Stimulated activated CD8-positive, alpha-beta memory T cell treated with anti-CD3 and anti-CD28 coated beads, Interleukin-4, amount 100 ng/mL, for 24 hours (primary cell): ENCODE results near the gene LMTK2.

Experiments used
- DNase-seq: peaks from one replicate; pipeline ENCODE4 v3.0.0-alpha.2; 2020; ENCODE audit warnings: low read depth

Gene LMTK2

DNA sequence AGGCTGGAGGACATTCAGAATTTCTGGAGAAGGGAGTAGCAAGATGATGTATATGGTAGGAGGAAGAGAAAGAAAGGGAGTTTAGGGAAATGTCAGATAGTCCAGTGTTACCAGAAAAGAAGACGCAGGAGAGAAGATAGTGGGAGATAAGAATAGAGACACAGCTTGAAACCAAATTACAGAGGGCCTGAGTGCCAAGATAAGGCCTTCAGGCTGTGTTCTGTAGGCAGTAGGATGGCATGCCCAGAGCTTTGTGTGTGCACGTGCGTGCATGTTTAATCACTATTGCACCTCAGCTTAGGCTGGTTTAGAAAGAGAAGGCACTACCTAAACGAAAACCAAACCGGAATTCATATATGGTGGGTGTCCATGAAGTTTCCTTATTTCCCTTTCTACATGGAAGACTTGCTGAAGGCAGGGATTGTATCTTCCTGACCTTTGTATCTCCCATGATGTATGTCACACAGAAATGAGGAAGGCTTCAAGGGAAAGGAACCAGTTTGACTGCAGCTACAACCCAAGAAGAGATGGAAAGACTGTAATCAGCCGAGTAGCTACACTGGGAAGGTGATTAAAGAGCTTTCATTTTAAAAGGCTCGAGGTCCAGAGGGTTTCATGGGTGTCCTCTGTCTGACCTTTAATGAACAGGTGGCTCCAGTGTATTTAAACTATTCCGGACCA, 68.7 kb downstream of the LMTK2 start:
- DNase-seq = no peak

DNA sequence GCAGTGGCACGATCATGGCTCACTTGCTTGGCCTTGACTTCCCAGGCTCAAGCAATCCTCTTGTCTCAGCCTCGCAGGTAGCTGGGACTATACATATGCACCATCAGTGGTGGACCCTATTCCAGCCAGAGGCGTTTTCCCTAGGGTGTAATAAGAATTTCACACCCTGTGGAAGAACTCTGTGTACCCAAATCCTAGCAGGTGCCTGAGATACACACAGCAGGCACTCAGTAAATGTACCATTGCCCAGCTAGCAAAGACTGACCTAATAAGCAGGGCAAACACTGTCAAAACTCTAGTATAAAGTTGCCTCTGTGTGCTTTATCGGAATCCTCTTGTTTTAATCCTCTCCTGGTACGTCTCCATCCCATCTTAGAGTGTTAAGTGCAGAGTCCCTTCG, 70.9 kb downstream of the LMTK2 start:
- no peak for DNase-seq

DNA sequence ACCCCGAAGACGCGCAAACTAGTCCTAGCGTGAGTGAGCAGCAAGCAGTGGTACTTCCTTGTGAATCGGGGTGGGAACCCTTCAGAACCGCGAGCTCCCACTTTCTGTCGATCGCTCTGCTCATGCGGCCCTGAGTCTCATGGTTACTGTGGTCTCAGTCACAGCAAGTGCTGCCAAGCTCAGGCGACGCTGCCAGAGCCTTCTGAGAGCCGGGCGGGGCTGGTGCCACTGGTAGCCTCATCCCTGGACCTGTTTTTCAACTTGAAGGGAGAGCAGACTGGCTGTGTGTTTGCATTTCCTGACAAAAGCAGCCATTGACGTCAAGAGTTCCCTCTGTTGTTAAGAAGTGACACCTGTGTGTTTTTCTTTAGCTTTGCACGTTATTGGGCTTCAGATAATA, 71.7 kb downstream of the LMTK2 start:
- no peak for DNase-seq

DNA sequence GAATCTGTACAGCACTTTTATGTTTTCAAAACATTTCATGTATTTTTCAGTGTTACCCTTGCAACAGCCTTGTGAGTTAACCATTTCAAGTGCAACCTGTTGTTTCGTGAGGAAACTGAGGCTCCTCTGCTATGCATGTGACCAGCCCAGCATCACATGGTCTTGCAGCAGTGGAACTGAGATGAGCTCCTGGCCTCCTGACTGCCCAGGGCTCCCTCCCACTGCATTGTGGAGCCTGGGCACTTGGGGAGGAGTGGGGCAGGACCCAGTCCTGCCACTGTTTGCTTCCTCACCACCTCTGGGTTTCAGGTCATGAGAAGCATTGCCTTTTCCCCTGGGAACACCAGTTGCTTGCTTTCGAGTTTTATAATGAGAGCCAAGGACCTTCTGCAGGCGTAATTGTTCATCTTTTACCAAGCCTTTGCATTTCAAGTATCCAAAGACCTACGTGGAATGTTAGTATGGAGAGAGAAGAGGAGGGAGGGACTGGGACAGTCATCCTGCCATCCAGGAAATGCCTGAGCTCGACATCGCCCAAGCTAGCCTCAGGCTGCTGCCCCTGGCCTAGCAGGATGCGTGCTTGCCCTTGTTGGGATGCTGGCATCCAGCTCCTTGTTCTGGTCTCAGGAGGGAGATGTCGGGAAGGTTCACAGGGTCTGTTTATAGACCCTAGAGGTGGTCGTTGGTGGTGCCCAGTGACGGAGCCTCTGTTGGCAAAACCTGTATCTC, 72.3 kb downstream of the LMTK2 start:
- no peak for DNase-seq

DNA sequence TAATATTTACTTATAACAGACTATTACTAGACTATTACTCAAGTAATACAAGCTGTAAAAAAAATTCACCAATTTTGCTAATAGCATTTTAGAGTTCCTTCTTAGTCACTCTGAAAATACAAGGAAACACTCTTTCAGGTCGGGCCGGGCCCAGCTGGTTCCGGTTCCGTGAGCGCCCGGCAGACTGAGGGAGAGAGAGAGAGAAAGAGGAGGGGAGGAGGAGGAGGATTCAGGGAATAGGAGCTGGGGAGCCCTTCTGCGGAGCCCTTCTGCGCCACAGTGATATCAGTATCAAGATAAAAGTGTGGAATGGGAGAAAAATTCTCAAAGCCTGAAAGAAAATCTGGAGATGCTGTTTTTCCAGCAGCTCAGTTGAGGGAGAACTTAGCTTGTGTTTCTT, 74.1 kb downstream of the LMTK2 start:
- no peak for DNase-seq

DNA sequence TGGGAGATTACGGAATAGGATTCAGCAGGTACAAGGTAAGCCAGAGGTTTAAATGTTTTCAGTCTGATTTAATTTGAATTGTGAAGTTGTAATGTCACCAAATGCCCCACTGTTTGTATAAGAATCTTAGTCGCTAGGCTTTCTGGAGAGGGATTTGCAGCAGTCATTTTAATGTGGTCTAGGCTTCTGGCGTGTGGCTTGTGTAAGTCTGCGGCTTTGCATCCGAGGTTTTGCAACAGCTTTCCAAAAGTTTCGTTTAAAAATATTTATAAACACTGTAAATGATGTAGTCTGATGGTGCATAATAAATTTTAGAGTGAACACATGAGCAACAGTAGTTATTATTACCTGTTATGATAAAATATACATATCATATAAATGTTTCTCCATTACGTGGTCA, 78.4 kb downstream of the LMTK2 start:
- DNase-seq = no peak

DNA sequence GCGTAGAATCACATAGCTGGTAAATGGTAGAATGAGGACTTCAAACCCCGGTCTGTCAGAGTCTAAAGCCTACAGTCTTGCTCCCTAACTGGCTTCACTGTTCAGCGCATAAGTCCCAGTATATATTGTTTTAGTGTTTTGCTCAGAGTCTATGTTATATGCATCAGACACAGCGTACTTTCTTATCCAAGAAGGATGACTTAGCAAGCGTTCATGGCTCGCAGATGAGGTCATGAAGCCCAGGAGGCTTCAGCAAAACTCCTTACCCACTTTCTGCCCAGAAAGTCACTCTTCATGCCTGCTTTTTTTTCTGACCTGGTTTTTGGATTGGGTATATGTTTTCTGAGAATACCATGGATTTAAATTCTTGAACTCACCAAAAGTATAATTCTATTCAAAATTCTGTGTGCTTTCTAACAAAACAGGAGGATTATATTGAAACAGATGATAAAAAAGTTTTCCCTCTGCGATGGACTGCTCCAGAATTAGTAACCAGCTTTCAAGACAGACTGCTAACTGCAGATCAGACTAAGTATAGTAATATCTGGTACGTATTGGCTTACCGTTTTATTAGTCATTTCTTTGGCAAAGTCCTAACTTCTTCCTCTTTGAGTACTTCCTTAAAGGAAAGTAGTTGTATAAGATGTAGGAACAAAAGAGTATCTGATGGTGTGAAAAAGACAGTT, 79.9 kb downstream of the LMTK2 start:
- DNase-seq = no peak

DNA sequence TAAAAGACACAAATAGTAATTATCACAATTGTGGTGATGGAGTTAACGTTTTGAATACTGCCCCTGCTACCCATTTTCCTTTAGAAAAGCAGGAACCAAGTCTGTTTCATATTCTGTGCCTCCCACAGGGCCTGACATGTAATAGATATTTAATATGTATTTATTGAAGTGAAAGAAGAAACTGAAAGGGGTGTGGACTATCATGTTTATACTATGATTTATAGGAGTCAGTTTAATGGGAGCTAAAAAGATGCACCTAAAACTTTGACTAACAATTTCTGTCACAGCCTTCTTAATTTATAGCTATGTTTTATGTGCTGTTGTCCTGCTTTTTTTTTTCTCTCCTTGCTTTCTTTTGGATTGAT, 80.5 kb downstream of the LMTK2 start:
- DNase-seq = no peak

DNA sequence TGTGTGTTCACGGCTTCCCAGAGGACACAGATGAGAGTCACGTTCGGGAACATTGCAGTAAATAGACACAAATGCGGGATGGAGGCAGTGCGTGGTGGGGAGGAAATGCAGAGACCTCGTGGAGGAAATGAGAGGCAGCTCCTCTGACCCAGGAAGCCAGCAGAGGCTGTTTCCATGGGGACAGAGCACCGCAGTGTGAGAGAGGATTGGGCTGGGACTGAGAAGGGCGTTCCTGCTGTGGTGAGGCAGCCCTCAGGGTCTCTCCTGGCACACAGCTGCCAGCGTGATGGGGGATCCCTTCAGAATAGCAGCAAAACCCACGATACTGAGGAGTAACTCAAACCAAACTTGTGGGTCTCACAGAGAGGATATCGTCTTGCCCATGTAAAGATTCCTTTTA, 82.9 kb downstream of the LMTK2 start:
- no peak for DNase-seq

DNA sequence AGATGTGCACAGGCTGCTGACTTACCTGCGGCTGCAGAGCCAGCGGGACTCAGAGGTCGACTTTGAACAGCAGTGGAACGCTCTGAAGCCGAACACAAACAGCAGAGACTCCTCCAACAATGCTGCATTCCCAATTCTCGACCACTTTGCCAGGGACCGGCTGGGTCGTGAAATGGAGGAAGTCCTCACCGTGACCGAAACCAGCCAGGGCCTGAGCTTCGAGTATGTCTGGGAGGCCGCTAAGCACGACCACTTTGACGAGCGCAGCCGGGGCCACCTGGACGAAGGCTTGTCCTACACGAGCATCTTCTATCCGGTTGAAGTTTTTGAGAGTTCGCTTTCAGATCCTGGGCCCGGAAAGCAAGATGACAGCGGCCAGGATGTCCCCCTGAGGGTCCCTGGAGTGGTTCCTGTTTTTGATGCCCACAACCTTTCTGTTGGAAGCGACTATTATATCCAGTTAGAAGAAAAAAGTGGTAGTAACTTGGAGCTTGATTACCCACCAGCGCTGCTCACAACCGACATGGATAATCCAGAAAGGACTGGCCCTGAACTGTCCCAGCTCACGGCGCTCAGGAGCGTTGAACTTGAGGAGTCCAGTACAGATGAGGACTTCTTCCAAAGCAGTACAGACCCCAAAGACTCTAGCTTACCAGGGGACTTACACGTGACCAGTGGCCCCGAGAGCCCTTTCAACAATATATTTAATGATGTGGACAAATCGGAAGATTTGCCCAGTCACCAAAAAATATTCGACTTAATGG, 85.2 kb downstream of the LMTK2 start:
- DNase-seq = no peak

DNA sequence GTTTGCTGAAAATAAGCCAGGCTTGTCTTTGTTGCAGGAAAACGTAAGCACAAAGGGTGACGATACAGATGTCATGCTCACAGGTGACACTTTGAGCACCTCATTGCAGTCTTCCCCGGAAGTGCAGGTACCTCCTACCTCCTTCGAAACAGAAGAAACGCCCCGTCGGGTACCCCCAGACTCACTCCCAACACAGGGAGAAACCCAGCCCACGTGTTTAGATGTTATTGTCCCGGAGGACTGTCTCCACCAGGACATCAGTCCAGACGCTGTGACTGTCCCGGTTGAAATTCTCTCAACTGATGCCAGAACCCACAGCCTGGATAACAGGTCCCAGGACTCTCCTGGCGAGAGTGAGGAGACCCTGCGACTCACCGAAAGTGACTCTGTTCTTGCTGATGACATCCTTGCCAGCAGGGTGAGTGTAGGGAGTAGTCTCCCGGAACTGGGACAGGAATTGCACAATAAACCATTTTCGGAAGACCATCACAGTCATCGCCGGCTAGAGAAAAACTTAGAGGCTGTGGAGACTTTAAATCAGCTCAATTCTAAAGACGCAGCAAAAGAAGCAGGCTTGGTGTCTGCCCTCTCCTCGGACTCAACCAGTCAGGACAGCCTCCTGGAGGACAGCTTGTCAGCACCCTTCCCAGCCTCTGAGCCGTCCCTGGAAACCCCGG, 86.3 kb downstream of the LMTK2 start:
- no peak for DNase-seq

DNA sequence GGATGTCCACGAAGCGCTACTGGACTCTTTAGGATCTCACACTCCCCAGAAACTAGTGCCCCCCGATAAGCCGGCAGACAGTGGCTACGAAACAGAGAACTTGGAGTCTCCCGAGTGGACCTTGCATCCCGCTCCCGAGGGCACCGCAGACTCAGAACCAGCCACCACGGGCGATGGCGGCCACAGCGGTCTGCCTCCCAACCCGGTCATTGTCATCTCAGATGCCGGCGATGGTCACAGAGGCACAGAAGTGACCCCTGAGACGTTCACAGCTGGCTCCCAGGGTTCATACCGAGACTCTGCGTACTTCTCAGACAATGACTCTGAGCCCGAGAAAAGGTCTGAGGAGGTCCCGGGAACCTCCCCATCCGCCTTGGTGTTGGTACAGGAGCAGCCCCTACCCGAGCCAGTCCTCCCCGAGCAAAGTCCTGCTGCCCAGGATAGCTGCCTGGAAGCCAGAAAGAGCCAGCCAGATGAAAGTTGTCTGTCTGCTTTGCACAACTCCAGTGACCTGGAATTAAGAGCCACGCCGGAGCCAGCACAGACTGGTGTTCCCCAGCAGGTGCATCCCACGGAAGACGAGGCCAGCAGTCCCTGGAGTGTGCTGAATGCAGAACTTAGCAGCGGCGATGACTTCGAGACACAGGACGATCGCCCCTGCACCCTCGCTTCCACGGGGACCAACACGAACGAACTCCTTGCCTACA, 87.0 kb downstream of the LMTK2 start:
- DNase-seq = no peak

DNA sequence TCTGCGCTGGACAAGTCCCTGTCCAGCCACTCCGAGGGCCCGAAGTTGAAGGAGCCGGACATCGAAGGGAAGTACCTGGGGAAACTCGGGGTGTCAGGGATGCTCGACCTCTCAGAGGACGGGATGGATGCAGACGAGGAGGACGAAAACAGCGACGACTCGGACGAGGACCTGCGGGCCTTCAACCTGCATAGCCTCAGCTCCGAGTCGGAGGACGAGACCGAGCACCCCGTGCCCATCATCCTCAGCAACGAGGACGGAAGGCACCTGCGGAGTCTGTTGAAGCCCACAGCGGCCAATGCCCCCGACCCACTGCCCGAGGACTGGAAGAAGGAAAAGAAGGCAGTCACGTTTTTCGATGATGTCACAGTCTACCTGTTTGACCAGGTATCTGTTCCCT, 87.5 kb downstream of the LMTK2 start:
- DNase-seq = no peak

DNA sequence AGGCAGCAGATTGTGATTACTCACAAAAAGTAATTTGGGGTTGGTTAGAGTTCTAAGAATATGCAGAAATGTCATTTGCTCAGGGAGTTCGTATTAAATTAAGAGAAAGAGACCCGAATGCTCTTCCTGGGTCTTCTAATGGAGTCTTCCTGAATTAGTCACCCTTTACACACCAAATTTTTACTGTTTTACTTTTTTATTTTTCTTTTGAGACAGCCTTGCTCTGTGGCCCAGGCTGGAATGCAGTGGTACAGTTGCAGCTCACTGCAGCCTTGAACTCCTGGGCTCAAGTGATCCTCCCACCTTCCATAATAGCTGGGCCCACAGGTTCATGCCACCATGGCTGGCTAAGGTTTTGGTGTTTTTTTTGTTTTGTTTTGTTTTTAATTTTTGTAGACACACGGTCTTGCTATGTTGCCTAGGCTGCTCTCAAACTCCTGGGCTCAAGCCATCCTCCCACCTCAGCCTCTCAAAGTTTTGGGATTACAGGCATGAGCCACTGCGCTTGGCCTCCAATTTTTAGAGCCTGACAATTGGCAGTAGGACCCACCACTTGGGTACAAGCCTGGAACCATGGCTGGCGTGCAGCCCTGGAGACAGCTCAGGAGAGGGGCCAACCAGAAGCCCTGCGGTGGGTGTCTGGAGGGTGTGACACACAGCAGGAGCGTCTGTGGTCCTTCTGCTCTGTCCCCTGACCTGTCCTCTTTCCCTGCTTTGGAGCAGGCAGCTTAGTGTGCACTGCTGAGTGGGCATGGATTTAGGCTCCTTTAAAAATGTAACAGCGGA, 88.2 kb downstream of the LMTK2 start:
- no peak for DNase-seq

DNA sequence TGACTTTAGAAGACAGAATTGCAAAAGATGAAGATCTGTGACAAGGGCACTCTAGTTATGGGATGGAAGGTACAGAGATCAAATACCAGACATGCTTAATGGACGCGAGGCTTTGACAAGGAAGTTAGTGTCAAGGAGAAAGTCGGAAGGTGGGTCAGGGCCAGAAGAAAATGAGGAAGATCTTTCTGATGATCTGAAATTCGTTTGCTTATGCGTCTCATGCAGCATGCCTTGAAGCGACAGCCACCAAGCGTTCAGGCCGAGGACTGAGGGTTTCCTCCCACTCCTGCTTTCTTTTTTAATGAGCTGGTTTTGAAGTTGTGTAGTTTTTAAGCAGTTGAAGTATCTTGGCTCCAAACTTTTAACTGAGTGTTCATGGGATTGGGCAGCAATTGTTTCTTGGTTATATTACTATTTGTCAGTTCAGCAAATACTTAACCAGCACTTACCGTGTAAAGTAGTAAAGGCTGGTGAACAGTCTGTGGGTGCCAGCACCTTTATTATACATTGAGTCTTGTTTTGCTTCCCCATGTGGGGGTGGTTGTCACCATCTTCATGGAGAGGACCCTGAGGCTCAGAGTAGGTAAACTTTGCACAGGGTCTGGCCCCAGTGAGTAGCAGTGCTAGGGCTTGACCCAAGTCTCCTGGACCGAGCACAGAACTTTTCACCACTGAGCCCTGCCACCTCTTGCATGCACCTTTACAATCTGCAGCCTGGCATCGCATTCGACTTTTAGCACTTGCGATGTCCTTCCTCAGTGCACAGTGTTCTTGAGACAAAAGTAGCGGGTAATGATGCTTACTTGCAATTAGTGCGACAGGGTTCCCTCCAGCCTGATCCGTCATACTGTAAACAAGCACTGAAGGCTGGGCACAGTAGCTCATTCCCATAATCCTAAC, 90.3 kb downstream of the LMTK2 start:
- no peak for DNase-seq

DNA sequence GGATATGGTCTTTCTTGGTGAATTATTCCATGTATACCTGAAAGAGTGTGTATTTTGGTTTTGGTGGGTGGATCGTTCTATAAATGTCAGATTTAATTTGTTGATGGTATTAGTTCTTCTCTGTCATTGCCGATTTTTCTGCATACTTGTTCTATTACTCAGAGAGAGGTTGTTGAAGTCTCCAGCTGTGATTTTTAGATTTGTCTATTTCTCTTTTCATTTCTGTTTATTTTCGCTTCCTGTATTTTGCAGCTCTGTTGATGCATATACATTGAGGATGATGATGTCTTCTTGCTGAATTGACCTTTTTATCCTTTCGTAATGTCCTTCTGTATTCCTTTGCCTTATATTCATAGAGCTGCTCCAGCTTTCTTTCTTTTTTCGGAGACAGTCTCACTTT, 92.5 kb downstream of the LMTK2 start:
- no peak for DNase-seq

DNA sequence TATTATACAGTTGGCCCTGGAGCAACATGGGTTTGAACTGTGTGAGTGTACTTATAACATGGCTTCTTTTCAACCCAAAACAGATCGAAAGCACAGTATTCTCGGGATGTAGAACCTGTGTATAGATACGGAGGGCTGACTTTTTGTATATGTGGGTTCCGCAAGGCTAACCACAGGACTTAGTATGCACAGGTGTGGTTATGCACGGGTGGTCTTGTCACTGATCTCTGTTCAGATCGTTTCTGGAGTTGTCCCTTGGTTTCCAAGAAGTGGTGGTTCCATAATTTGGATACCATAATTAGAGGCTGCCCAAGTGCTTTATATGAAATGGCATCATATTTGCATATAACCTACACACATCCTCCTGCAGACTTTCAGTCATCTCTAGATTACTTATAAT, 93.7 kb downstream of the LMTK2 start:
- no peak for DNase-seq

DNA sequence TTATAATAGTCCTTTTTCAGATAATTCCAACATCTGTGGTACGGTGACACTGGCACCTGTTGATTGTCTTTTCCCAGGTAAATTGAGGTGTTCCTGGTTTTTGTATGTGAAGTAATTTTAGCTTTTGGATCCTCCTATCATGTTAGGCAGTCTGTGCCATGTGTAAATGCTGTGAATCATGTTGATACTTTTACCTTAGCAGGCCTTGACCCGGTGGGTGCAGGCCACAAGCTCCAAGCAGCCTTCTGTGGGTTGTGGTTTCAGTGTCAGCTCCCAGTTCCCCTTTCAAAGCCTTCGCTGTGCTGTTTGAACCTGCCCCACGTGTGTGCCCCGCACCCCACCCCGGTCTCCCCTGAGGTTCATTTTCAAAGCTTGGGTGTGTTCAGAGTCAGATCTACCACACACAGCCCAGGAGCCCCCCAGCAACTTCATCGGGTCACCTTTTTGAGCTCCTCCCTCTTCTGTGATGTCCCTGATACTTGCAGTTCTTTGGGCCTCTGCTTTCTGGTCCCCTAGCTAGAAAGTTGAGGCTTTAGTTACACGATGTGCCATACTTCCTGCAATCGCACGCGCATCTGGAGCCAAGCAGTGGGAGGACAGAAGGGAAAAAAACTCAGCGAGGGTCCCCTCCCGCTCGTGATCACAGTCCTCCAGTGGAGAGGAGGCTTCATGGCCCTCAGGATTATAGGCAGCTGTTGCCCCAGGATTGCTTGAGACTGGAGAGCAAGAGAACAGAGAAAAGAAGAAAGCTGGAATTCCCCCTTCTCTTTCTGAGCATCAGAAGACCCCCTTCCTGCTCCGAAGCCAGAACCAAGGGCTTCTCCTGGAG, 95.9 kb downstream of the LMTK2 start:
- DNase-seq = peak; percentile 61
